Measurements from ENCODE around the gene FAM50A.

DNA sequence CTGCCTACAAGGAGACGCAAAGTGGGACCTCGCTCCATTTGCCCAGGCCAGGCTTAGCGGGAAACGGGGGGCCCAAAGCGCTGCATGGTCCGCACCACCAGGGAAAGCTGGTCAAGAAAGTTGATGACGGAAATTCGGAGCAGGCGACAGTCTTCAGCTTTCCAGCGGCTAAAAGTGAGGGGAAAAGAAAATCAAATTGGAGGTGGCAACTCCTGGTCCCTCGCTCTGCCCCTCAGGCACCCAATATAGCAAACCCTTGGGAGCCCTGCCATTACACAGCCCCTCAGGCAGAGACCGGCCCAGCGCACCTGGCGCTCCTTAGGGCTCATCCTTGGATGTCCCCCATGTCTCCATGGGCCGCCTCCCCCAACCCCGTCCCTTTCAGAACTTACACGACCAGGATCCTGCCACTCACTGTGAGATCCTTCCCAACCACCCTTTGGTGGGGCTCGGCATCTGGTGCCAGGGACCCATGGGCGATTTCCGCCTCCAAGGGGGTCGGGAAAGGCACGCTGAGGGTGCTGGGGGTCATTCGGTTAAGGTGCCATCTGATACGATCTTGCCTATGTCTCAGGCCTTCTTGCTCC, 34.0 kb downstream of the FAM50A start:
- TF ChIP-seq, protein P1, sequence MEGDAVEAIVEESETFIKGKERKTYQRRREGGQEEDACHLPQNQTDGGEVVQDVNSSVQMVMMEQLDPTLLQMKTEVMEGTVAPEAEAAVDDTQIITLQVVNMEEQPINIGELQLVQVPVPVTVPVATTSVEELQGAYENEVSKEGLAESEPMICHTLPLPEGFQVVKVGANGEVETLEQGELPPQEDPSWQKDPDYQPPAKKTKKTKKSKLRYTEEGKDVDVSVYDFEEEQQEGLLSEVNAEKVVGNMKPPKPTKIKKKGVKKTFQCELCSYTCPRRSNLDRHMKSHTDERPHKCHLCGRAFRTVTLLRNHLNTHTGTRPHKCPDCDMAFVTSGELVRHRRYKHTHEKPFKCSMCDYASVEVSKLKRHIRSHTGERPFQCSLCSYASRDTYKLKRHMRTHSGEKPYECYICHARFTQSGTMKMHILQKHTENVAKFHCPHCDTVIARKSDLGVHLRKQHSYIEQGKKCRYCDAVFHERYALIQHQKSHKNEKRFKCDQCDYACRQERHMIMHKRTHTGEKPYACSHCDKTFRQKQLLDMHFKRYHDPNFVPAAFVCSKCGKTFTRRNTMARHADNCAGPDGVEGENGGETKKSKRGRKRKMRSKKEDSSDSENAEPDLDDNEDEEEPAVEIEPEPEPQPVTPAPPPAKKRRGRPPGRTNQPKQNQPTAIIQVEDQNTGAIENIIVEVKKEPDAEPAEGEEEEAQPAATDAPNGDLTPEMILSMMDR (conservative IDR thresholded peaks at IDR 0.05) = no peak
- TF ChIP-seq EZH2 (IDR thresholded peaks at IDR 0.05; ENCODE audit: low read depth) = no peak
